GM12873 (cell line): Measurements from ENCODE around the gene CRYBB2.

Source experiments
- TF ChIP-seq, protein P1 (sequence below): IDR thresholded peaks from 2 replicates; pipeline ENCODE4 v1.5.1; 2012; ENCODE audit warnings: low read depth, mild to moderate bottlenecking, moderate library complexity, low read length, control low read depth; ENCODE audit not compliant: insufficient read depth; ENCODE audit errors: missing control alignments

The CRYBB2 gene

DNA sequence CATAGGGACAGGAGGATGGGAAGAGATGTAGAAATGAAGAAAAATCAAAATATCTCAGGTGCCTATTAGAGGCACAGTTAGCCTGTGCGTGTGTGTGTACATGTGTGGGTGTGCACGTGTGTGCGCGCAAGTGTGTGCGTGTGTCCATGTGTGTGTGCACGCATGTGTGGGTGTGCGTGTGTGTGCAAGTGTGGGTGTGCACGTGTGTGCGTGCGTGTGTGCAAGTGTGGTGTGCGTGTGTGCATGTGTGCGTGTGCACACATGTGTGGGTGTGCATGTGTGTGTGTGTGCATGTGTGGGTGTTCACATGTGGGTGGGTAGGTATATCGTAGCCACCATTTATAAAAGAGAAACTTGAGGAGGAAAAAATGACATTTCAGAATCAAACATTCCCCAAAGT is 9.4 kb downstream of the CRYBB2 start:
- TF ChIP-seq, protein P1, sequence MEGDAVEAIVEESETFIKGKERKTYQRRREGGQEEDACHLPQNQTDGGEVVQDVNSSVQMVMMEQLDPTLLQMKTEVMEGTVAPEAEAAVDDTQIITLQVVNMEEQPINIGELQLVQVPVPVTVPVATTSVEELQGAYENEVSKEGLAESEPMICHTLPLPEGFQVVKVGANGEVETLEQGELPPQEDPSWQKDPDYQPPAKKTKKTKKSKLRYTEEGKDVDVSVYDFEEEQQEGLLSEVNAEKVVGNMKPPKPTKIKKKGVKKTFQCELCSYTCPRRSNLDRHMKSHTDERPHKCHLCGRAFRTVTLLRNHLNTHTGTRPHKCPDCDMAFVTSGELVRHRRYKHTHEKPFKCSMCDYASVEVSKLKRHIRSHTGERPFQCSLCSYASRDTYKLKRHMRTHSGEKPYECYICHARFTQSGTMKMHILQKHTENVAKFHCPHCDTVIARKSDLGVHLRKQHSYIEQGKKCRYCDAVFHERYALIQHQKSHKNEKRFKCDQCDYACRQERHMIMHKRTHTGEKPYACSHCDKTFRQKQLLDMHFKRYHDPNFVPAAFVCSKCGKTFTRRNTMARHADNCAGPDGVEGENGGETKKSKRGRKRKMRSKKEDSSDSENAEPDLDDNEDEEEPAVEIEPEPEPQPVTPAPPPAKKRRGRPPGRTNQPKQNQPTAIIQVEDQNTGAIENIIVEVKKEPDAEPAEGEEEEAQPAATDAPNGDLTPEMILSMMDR: no peak

DNA sequence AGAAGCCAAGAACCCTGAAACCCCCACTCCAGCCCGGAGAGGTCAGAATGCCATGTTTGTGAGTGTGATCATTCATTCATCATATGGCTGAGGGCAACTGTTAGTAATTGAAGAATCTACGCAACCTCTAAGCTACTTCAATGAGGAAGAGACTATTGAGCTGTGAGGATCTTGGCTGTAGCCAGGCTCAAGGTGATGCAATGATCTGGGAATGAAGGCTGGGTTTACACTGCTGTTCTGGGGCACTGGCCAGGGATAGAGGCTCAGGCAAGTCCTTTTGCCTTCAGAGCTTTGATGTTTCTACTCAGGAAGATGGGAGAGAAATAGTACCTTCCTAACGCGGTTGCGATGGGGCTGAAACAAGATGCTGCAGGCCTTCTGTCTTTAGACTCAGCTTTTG is 12.9 kb downstream of the CRYBB2 start:
- TF ChIP-seq, protein P1: no peak

DNA sequence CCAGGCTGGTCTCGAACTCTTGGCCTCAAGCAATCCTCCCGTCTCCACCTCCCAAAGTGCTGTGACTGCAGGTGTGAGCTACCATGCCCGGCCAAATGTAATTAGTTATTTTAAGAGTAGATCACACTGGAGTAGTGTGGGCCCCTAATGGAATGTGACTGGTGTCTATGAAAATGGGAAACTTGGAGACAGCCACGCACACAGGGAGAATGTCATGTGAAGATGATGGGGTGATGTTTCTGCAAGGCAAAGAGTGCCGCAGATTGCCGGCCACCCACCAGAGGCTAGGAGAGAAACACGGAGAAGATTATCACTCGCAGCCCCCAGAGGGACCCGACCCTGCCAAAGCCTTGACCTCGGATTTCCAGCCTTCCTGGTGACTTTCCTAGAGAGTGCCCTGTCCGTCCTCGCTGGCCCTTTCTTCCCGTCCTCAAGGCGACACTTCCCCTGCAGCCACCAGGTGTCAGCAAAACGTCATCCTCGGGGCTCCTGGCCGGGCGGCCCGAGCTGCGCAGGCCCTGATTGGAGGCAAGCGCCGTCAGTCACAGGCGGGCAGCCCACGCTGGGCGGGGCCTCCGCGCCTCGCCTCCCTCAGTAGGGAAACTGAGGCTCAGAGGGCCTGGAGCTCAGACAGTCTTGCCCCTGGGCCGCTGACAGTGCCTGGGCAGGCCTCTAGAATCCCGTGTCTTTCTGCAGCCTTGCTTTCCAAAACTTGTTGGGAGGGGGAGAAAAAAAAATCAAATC is 16.3 kb downstream of the CRYBB2 start:
- TF ChIP-seq, protein P1: peak; percentile 82

DNA sequence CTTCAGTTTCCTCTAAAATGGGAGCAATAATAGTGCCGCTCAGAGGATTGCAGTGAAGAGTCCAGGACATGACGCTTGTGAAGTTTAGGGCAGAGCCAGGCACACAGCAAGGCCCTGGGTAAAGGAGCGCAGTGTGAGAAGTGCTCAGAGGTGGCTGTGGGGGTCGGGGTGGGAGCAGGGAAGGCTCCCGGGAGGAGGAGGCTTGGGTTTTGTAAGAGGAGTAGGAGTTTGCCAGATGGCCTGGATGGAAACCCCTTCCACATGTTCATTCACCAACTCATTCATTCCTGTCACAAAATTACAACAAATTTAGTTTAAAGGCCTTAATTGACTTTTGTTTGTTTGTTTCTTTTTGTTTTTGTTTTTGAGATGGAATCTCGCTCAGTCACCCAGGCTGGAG is 17.0 kb downstream of the CRYBB2 start:
- TF ChIP-seq, protein P1: no peak

DNA sequence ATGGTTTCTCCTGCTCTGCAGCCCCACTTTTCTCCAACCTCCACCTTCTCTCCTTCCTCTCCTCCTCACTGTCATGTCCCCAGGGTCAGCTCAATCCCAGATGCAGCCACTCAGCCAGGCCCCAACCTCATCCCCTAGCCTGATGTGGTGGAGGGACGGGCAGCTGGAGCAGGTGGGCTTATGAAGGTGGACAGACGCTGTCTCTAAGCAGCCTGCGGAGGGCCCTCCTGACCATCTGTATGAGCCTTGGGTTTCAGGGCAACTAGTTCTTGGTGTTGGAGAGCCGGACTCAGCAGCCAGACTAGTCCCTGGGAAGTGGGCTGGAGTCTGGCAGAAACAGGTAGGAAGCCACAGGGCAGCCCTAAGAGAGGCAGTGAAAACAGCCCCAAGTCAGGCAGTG is 18.1 kb downstream of the CRYBB2 start:
- TF ChIP-seq, protein P1: no peak
